HEK293T (cell line): ENCODE results near the gene GRID1.

Experiments
- BHLHE40 ChIP-seq: fragments of 450-650 bp; IDR thresholded peaks from 2 replicates; pipeline ENCODE4 v1.6.1; 2016; ENCODE audit warnings: mild to moderate bottlenecking, moderate library complexity, borderline replicate concordance
- CTBP1 ChIP-seq: fragments of 450-650 bp; IDR thresholded peaks from 2 replicates; pipeline ENCODE4 v1.6.1; 2016; ENCODE audit warnings: borderline replicate concordance
- ELF4 ChIP-seq: fragments of 450-650 bp; IDR thresholded peaks from 2 replicates; pipeline ENCODE4 v1.6.1; 2017; ENCODE audit warnings: antibody characterized with exemption
- FOXM1 ChIP-seq: fragments of 450-650 bp; IDR thresholded peaks from 2 replicates; pipeline ENCODE4 v1.6.1; 2017; ENCODE audit warnings: mild to moderate bottlenecking, borderline replicate concordance
- HDGF ChIP-seq: fragments of 450-650 bp; IDR thresholded peaks from 2 replicates; pipeline ENCODE4 v1.6.1; 2017; ENCODE audit warnings: antibody characterized with exemption, borderline replicate concordance
- LEF1 ChIP-seq: fragments of 450-650 bp; IDR thresholded peaks from 2 replicates; pipeline ENCODE4 v1.6.1; 2017; ENCODE audit warnings: mild to moderate bottlenecking, borderline replicate concordance
- SP1 ChIP-seq: fragments of 450-650 bp; IDR thresholded peaks from 2 replicates; pipeline ENCODE4 v1.6.1; 2017
- SUZ12 ChIP-seq: fragments of 450-650 bp; IDR thresholded peaks from 2 replicates; pipeline ENCODE4 v1.6.1; 2016; ENCODE audit warnings: mild to moderate bottlenecking
- TARDBP ChIP-seq: fragments of 450-650 bp; IDR thresholded peaks from 2 replicates; pipeline ENCODE4 v1.6.1; 2016
- TF ChIP-seq, protein P1 (sequence below): fragments of 450-650 bp; IDR thresholded peaks from 2 replicates; pipeline ENCODE4 v1.6.1; 2016

DNA sequence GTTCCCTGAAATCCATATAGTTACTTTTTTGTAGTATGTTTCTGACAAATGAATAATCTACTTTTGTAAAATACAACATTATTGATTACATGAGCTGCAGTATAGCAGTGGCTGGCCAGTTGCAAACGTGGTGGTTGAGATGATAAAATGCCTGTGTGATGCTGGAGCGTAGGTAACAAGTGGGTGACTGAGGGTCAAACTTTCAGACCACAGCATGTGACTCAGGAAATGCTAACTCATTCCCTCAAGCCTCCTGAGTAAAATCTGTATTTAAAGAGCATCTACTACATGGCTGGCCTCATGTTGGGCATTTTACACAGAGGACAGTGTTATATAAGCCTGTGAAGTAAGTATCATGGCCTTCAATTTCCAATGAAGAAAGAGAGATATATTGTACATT, 585.2 kb downstream of the GRID1 start:
- TF ChIP-seq SP1 (no peak), LEF1 (no peak), HDGF (no peak), BHLHE40 (no peak), ELF4 (no peak), SUZ12 (no peak), FOXM1 (no peak), CTBP1 (no peak), TARDBP (no peak)
- TF ChIP-seq, protein P1, sequence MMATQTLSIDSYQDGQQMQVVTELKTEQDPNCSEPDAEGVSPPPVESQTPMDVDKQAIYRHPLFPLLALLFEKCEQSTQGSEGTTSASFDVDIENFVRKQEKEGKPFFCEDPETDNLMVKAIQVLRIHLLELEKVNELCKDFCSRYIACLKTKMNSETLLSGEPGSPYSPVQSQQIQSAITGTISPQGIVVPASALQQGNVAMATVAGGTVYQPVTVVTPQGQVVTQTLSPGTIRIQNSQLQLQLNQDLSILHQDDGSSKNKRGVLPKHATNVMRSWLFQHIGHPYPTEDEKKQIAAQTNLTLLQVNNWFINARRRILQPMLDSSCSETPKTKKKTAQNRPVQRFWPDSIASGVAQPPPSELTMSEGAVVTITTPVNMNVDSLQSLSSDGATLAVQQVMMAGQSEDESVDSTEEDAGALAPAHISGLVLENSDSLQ = no peak
